Adrenal gland (tissue), 12 donors: ENCODE measurements around the gene LARGE2. TPM values are rescaled to one million over a fixed set of nuclear protein-coding genes. Genes with fewer than 3 reads are reported as not detected.
A peak's percentile ranks its signal among the peaks of the same experiment; 100 is the strongest.

ENCODE experiments used
- DNase-seq, 7 donors: peaks; one replicate each; pipeline ENCODE4 v3.0.0-alpha.2; 2019 to 2020
- H3K27ac ChIP-seq, 5 donors: fragments of 200-600 bp; sonication (generic) in 4 of 5; 1 replicate in 3 of 5; 2 replicates in 2 of 5; pipeline versions ENCODE4 v1.5.1 to v1.8.0; 2016 to 2020; ENCODE audit warnings: mild to moderate bottlenecking in 1 of 5
- H3K27me3 ChIP-seq: fragments of 200-600 bp; 2 replicates; pipeline ENCODE4 v1.8.0; 2021
- H3K36me3 ChIP-seq, 2 donors: fragments of 200-600 bp; replicated peaks in 1 of 2; 1 replicate in 1 of 2; 2 replicates in 1 of 2; pipeline versions ENCODE4 v1.5.1 to v1.8.0; 2018 to 2022
- H3K4me1 ChIP-seq, 2 donors: fragments of 200-600 bp; replicated peaks in 1 of 2; 1 replicate in 1 of 2; 2 replicates in 1 of 2; pipeline versions ENCODE4 v1.5.1 to v1.8.0; 2018 to 2021
- H3K4me3 ChIP-seq, 4 donors: fragments of 200-600 bp; sonication (generic) in 3 of 4; one replicate each; pipeline ENCODE4 v1.5.1; 2016 to 2018
- H3K9me3 ChIP-seq, 3 donors: fragments of 200-600 bp; sonication (generic) in 1 of 3; replicated peaks in 1 of 3; 1 replicate in 2 of 3; 2 replicates in 1 of 3; pipeline versions ENCODE4 v1.5.1 to v1.8.0; 2016 to 2021
- CTCF ChIP-seq, 6 experiments: fragments of 450-650 bp in 4 of 6; fragments of 200-600 bp in 2 of 6; sonication (generic) in 1 of 6; IDR thresholded peaks; 1 replicate in 5 of 6; 2 replicates in 1 of 6; pipeline versions ENCODE4 v1.5.1 to v1.8.0; 2016 to 2021; ENCODE audit warnings: antibody characterized with exemption in 6 of 6, mild to moderate bottlenecking in 2 of 6, moderate library complexity in 1 of 6
- POLR2A ChIP-seq, 2 donors: fragments of 450-650 bp; IDR thresholded peaks; one replicate each; pipeline ENCODE4 v1.6.1; 2017; ENCODE audit warnings: antibody characterized with exemption in 2 of 2, mild to moderate bottlenecking in 2 of 2, moderate library complexity in 1 of 2
- WGBS, 4 donors: extraction: QIAGEN DNeasy Blood & Tissue Kit in 2 of 4; methylation state at CpG; one replicate each; pipeline versions ENCODE4 v1.1.5 to v1.1.7; 2013 to 2017; 5-methylcytosine and 5-hydroxymethylcytosine counted together
- intact Hi-C, 2 donors: fragments of 100-400 bp; cut with DNase I; formaldehyde crosslinking; loops; one replicate each; pipeline versions ENCODE4 v1.14.1 to v1.15.0; 2022 to 2023
- polyA plus RNA-seq, 3 donors: library from polyadenylated mRNA; stranded (reverse); fragments of 200-250 nt in 2 of 3; fragments of 350-450 nt in 1 of 3; fragmentation: Illumina TruSeq in 1 of 3; extraction: RNeasy Lipid Tissue Mini Kit (QIAGEN cat#74804) in 1 of 3; gene quantifications; one replicate each; pipeline ENCODE4 v1.2.3, GENCODE V29; 2013 to 2014
- total RNA-seq, 9 donors: library from RNA; depleted of rRNA in 4 of 9; stranded (reverse); fragments of >200 nt in 4 of 9; fragments of 120-200 nt in 1 of 9; fragmentation: NEBNext Ultra II Directional in 1 of 9; extraction: Animal tissue kit (Norgen Biotek cat#: 25700) in 1 of 9; gene quantifications; one replicate each; pipeline versions ENCODE4 v1.1.0 to v1.2.4, GENCODE V29; 2013 to 2023
- donor health status: healthy with polysubstance abuse.
- donor health status: Bipolar disorder and iron deficiency.
- donor health status: DM: yes; HTN: yes; CAD: no.
- donor health status: DM: no; HTN: no; CAD: no.
- donor health status: DM: no; HTN: no; CAD: no.
- donor health status: DM: yes; HTN: yes; CAD: no.

Gene LARGE2
- total and polyA plus RNA-seq, 12 donors, result 1.0 to 13.0 (median 4.1) TPM

- Histone ChIP-seq H3K36me3 (peaks cover 0 to 70% of the 10 kb centered on the region in 2 donors), H3K27ac (no peak overlapping the region), H3K4me3 (no peak overlapping the region), H3K27me3 (no peaks in the 10 kb centered on the region), H3K4me1 (peaks cover 6 to 18% of the 10 kb centered on the region in 2 donors), H3K9me3 (no peaks in the 10 kb centered on the region)
- intact Hi-C loops, result loop anchor here in 1 of 2 donors (10.0 kb wide), 1 partner anchor 49 kb away; no protein-coding TSS in a partner anchor
- DNase-seq, result no peak
- WGBS, 4 donors, result 93 to 97% (median 96%) methylated on average over 12 to 19 of the region's 19 CpGs
- TF ChIP-seq POLR2A (IDR thresholded peaks at IDR 0.05) (no peak), CTCF (IDR thresholded peaks at IDR 0.05) (no peak)
Observed at GRCh38 chr11:45913514-45913913, 8.9 kb upstream of the LARGE2 start.

- peaks cover 0 to 68% of the 10 kb centered on the region in 2 donors for H3K36me3 ChIP-seq
- 84 to 89% (median 85%) methylated on average over 6 to 22 of the region's 22 CpGs for WGBS, 4 donors
- peaks cover 6 to 18% of the 10 kb centered on the region in 2 donors for H3K4me1 ChIP-seq
- no peak overlapping the region for H3K4me3 ChIP-seq
- no peak overlapping the region for H3K27ac ChIP-seq
- TF ChIP-seq CTCF (IDR thresholded peaks at IDR 0.05) (no peak), POLR2A (IDR thresholded peaks at IDR 0.05) (no peak)
- no peaks in the 10 kb centered on the region for H3K27me3 ChIP-seq
- DNase-seq, result no peak
- intact Hi-C loops, result loop anchor here in 1 of 2 donors (10.0 kb wide), 1 partner anchor 49 kb away; no protein-coding TSS in a partner anchor
- H3K9me3 ChIP-seq, result no peaks in the 10 kb centered on the region
Observed at GRCh38 chr11:45913942-45914635, 8.4 kb upstream of the LARGE2 start.

- no peak overlapping the region for H3K27ac ChIP-seq
- no peak overlapping the region for H3K4me3 ChIP-seq
- H3K9me3 ChIP-seq, result no peaks in the 10 kb centered on the region
- TF ChIP-seq CTCF (IDR thresholded peaks at IDR 0.05) (no peak), POLR2A (IDR thresholded peaks at IDR 0.05) (no peak)
- 79 to 83% (median 79%) methylated on average over 6 to 13 of the region's 13 CpGs; no CpG with 5 or more reads in 1 of the 4 donors for WGBS, 4 donors
- no peaks in the 10 kb centered on the region for H3K27me3 ChIP-seq
- peaks cover 0 to 55% of the 10 kb centered on the region in 2 donors for H3K36me3 ChIP-seq
- intact Hi-C loops, result loop anchor here in 1 of 2 donors (10.0 kb wide), 1 partner anchor 51 kb away; no protein-coding TSS in a partner anchor
- no peak for DNase-seq
- H3K4me1 ChIP-seq, result peaks cover 6 to 18% of the 10 kb centered on the region in 2 donors
Observed at GRCh38 chr11:45915446-45915845, 7.0 kb upstream of the LARGE2 start.

DNA sequence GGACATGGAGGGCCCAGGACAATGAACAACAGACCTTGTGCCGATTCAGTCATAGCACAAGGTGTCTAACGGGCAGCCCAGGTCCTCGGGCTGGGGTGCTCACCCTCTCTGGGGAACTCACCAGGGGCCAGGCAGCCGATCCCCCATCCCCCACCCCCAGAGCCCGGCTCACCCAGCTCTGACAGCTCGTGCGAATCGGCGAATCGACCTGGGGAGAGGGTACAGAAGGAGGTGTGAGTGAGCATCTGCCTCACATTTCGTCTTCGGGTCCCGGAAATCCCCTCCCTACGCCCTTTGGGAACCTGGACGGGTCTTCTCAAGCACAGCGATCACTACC is 5.2 kb upstream of the LARGE2 start:
- Histone ChIP-seq H3K36me3 (peaks cover 0 to 39% of the 10 kb centered on the region in 2 donors), H3K4me3 (peak overlapping the region; percentile 42 to 92 (median 57)), H3K9me3 (no peaks in the 10 kb centered on the region), H3K27ac (peak overlapping the region; percentile 4 to 95 (median 77)), H3K4me1 (peaks cover 6 to 27% of the 10 kb centered on the region in 2 donors), H3K27me3 (no peaks in the 10 kb centered on the region)
- DNase-seq, result peak in 1 of 7 donors; percentile 52
- intact Hi-C loops, result loop anchor here in 1 of 2 donors (10.0 kb wide), 1 partner anchor 52 kb away; no protein-coding TSS in a partner anchor
- no peak for TF ChIP-seq CTCF (IDR thresholded peaks at IDR 0.05)
- 3 to 28% (median 13%) methylated on average over 3 to 16 of the region's 16 CpGs for WGBS, 4 donors
